Esophagus muscularis mucosa (tissue), 3 donors: ENCODE measurements around the gene ANKS1A.

Experiments used
- POLR2A ChIP-seq: fragments of 450-650 bp; IDR thresholded peaks from one replicate; pipeline ENCODE4 v1.6.1; 2017; ENCODE audit warnings: antibody characterized with exemption, moderate library complexity, mild to moderate bottlenecking, low read depth
- TF ChIP-seq, protein P1 (sequence below), 3 experiments: fragments of 200-600 bp in 2 of 3; fragments of 450-650 bp in 1 of 3; sonication (generic) in 2 of 3; IDR thresholded peaks; one replicate each; pipeline ENCODE4 v1.5.1; 2017 to 2019; ENCODE audit warnings: antibody characterized with exemption in 3 of 3, mild to moderate bottlenecking in 2 of 3, moderate library complexity in 1 of 3

DNA sequence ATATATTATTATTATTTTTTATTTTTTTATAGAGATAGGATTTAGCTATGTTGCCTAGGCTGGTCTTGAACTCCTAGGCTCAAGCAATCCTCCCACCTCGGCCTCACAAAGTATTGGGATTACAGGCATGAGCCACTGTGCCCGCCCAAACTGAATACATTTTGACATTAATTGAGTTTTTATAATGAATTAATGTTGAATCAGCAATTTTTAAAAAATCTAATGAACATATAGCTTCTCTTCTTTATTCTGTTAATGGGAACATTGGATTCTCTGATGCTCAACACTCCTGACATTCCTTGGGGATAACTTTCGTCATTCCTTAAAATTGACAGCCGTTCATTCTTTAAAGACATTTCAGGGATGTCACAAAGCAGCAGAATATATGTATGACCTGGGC lies 52.4 kb downstream of the ANKS1A start:
- TF ChIP-seq POLR2A: no peak
- TF ChIP-seq, protein P1, sequence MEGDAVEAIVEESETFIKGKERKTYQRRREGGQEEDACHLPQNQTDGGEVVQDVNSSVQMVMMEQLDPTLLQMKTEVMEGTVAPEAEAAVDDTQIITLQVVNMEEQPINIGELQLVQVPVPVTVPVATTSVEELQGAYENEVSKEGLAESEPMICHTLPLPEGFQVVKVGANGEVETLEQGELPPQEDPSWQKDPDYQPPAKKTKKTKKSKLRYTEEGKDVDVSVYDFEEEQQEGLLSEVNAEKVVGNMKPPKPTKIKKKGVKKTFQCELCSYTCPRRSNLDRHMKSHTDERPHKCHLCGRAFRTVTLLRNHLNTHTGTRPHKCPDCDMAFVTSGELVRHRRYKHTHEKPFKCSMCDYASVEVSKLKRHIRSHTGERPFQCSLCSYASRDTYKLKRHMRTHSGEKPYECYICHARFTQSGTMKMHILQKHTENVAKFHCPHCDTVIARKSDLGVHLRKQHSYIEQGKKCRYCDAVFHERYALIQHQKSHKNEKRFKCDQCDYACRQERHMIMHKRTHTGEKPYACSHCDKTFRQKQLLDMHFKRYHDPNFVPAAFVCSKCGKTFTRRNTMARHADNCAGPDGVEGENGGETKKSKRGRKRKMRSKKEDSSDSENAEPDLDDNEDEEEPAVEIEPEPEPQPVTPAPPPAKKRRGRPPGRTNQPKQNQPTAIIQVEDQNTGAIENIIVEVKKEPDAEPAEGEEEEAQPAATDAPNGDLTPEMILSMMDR (IDR thresholded peaks at IDR 0.05): no peak
